Fibroblast of lung (primary cell): ENCODE data around the gene TBC1D2B. TPM values are rescaled to one million over a fixed set of nuclear protein-coding genes. Genes with fewer than 3 reads are reported as not detected.
A peak's percentile ranks its signal among the peaks of the same experiment; 100 is the strongest.

Experiments used
- DNase-seq, 2 donors: peaks; one replicate each; pipeline versions ENCODE4 v3.0.0 to v3.0.0-alpha.2; 2010; ENCODE audit warnings: low read depth in 2 of 2
- H2AFZ ChIP-seq: 2 replicates; pipeline ENCODE4 v1.5.1; 2012; ENCODE audit warnings: low read length, control low read depth, inconsistent platforms
- H3K27ac ChIP-seq: 2 replicates; pipeline ENCODE4 v1.5.1; 2011; ENCODE audit warnings: low read length, control low read depth; ENCODE audit not compliant: insufficient read depth
- H3K27me3 ChIP-seq: 2 replicates; pipeline ENCODE4 v1.5.1; 2011; ENCODE audit warnings: mild to moderate bottlenecking, low read length; ENCODE audit not compliant: control insufficient read depth, insufficient read depth
- H3K36me3 ChIP-seq: 2 replicates; pipeline ENCODE4 v1.5.1; 2011; ENCODE audit warnings: low read length; ENCODE audit not compliant: control insufficient read depth, insufficient read depth
- H3K4me1 ChIP-seq: 2 replicates; pipeline ENCODE4 v1.5.1; 2011; ENCODE audit warnings: low read length; ENCODE audit not compliant: control insufficient read depth, insufficient read depth; ENCODE audit errors: extremely low read depth
- H3K4me2 ChIP-seq: 2 replicates; pipeline ENCODE4 v1.5.1; 2011; ENCODE audit warnings: low read length, control low read depth; ENCODE audit not compliant: insufficient read depth; ENCODE audit errors: extremely low read depth
- H3K4me3 ChIP-seq, 4 experiments: fragments of 200-600 bp in 1 of 4; sonication (generic) in 1 of 4; replicated peaks in 1 of 4; 2 replicates each; pipeline ENCODE4 v1.5.1; 2011 to 2016; ENCODE audit warnings: low read length in 4 of 4, low read depth in 3 of 4, mild to moderate bottlenecking in 3 of 4, control low read depth in 2 of 4, inconsistent platforms in 1 of 4, mixed read lengths in 1 of 4; ENCODE audit not compliant: insufficient read depth in 1 of 4; ENCODE audit errors: control extremely low read depth in 1 of 4
- H3K79me2 ChIP-seq: 2 replicates; pipeline ENCODE4 v1.5.1; 2012; ENCODE audit warnings: mild to moderate bottlenecking, low read length, inconsistent platforms; ENCODE audit not compliant: control insufficient read depth, insufficient read depth
- H3K9ac ChIP-seq: 2 replicates; pipeline ENCODE4 v1.5.1; 2011; ENCODE audit warnings: mild to moderate bottlenecking, low read length, control low read depth; ENCODE audit not compliant: insufficient read depth
- H3K9me3 ChIP-seq: 2 replicates; pipeline ENCODE4 v1.5.1; 2012; ENCODE audit warnings: low read depth, low read length; ENCODE audit not compliant: control insufficient read depth, insufficient read depth
- H4K20me1 ChIP-seq: 2 replicates; pipeline ENCODE4 v1.5.1; 2011; ENCODE audit warnings: low read length; ENCODE audit not compliant: control insufficient read depth, insufficient read depth; ENCODE audit errors: extremely low read depth
- CTCF ChIP-seq, 2 donors: IDR thresholded peaks in 1 of 2; conservative IDR thresholded peaks in 1 of 2; 1 replicate in 1 of 2; 2 replicates in 1 of 2; pipeline ENCODE4 v1.5.1; 2011 to 2012; ENCODE audit warnings: low read length in 2 of 2, control low read depth in 1 of 2, inconsistent platforms in 1 of 2, low read depth in 1 of 2, mild to moderate bottlenecking in 1 of 2
- EZH2 ChIP-seq: IDR thresholded peaks from 2 replicates; pipeline ENCODE4 v1.5.1; 2012; ENCODE audit warnings: low read length, control low read depth, mild to moderate bottlenecking; ENCODE audit errors: missing control alignments
- polyA plus RNA-seq, 2 donors: library from polyadenylated mRNA; depleted of rRNA in 1 of 2; stranded (reverse) in 1 of 2; unstranded in 1 of 2; fragments of >200 nt; gene quantifications; 2 replicates each; pipeline ENCODE4 v1.2.1, GENCODE V29; 2011 to 2012; ENCODE audit warnings: missing spikeins in 1 of 2
- total RNA-seq: library from RNA; depleted of rRNA; stranded (reverse); fragments of >200 nt; gene quantifications from 2 replicates; pipeline ENCODE4 v1.2.1, GENCODE V29; 2014

TBC1D2B gene
- total and polyA plus RNA-seq, 2 donors (not counting 1 experiment from before 2014, with no cell fraction given) = 49.4 to 73.3 TPM

DNA sequence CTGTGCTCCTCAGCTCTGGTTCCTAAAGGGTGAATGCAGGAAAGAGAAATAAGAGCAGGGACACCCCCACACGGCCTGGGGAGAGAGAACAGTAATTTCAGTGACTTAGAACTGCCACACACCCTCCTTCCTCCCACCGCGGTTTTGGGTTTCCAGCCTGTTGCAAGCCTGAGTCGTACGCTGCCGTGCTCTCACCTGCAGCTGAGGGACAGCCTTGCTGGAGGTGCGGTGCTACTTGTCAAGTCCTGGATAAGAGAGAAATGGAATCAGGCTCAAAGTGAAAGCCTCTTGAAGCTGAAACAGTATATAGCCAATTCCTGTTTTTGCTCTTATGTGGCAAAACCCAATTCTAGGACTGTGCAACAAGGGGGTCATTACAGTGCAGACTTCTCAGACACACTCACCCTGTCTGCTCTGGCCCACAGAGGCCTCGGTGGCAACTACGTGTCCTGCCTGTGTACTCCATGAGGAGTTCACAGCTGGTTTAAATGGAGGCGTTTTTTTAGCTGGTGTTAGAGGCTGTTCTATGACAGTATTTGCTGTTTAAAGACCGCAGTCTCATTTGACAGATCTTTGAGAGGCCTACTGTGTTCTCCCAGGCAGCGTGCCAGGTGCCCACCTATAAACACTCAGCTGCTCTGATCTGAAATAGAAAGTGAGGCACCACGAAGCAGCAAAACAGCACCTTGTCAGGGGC, 42.9 kb downstream of the TBC1D2B start:
- Histone ChIP-seq H4K20me1 (no peaks in the 10 kb centered on the region), H3K4me1 (peaks cover 12% of the 10 kb centered on the region), H3K79me2 (no peaks in the 10 kb centered on the region), H3K27me3 (no peaks in the 10 kb centered on the region), H3K9ac (no peak overlapping the region), H3K36me3 (peaks cover 2% of the 10 kb centered on the region), H3K4me3 (peak overlapping the region in 1 of 4 experiments; percentile 6), H3K4me2 (peak overlapping the region; percentile 82), H2AFZ (no peak overlapping the region), H3K27ac (no peak overlapping the region), H3K9me3 (no peaks in the 10 kb centered on the region)
- TF ChIP-seq EZH2 (no peak), CTCF (conservative IDR thresholded peaks at IDR 0.05 in 1 of 2, IDR thresholded peaks at IDR 0.05 in 1 of 2; ENCODE audit: low read depth in 1 of 2, low read length in 2 of 2) (no peak)
- DNase-seq = peak in 1 of 2 donors; percentile 41

GRCh38 chr15:78033864-78034263, 43.6 kb downstream of the TBC1D2B start:
- H3K4me3 ChIP-seq = no peak overlapping the region
- no peak overlapping the region for H3K9ac ChIP-seq
- H3K27ac ChIP-seq = no peak overlapping the region
- peaks cover 12% of the 10 kb centered on the region for H3K4me1 ChIP-seq
- TF ChIP-seq CTCF (conservative IDR thresholded peaks at IDR 0.05 in 1 of 2, IDR thresholded peaks at IDR 0.05 in 1 of 2; ENCODE audit: low read depth in 1 of 2, low read length in 2 of 2) = no peak
- no peak for TF ChIP-seq EZH2
- no peaks in the 10 kb centered on the region for H4K20me1 ChIP-seq
- H3K27me3 ChIP-seq = no peaks in the 10 kb centered on the region
- H2AFZ ChIP-seq = no peak overlapping the region
- peak in 1 of 2 donors; percentile 46 for DNase-seq
- H3K9me3 ChIP-seq = no peaks in the 10 kb centered on the region
- H3K36me3 ChIP-seq = peaks cover 2% of the 10 kb centered on the region
- H3K79me2 ChIP-seq = no peaks in the 10 kb centered on the region
- H3K4me2 ChIP-seq = peak overlapping the region; percentile 82

DNA sequence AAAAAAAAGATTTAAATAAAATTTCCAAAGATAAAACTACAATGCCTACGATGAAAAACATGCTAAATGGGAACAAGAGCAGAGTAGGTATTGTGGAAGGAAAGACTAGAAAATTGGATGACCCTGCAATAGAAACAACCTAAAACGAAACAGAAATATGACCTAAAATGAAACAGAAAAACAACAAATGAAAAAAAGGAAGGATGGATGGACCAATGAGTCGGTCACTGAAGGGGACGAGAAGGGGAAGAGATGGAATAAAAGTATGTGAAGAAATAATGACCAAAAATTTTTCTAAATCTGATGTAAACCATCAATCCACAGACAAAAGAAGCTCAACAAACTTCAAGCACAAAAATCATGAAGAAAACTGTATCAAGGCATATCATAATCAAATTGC, 44.8 kb downstream of the TBC1D2B start:
- H3K27ac ChIP-seq = no peak overlapping the region
- DNase-seq = no peak
- no peak overlapping the region for H3K4me3 ChIP-seq
- no peak overlapping the region for H3K9ac ChIP-seq
- H3K9me3 ChIP-seq = no peaks in the 10 kb centered on the region
- H3K4me1 ChIP-seq = peaks cover 12% of the 10 kb centered on the region
- H3K4me2 ChIP-seq = no peak overlapping the region
- no peak overlapping the region for H2AFZ ChIP-seq
- H3K79me2 ChIP-seq = no peaks in the 10 kb centered on the region
- peaks cover 5% of the 10 kb centered on the region for H3K36me3 ChIP-seq
- no peaks in the 10 kb centered on the region for H4K20me1 ChIP-seq
- TF ChIP-seq EZH2 = no peak
- no peak for TF ChIP-seq CTCF (conservative IDR thresholded peaks at IDR 0.05 in 1 of 2, IDR thresholded peaks at IDR 0.05 in 1 of 2; ENCODE audit: low read depth in 1 of 2, low read length in 2 of 2)
- no peaks in the 10 kb centered on the region for H3K27me3 ChIP-seq
